HCT116 (cell line): Measurements from ENCODE around the gene MMAA. TPM values are rescaled to one million over a fixed set of nuclear protein-coding genes. Genes with fewer than 3 reads are reported as not detected.

Experiments used
- ATAC-seq: fragments of 200-7000 bp; cut with Tn5 transposase; 2 replicates; pipeline ENCODE4 v1.9.1; 2020; ENCODE audit warnings: mild to moderate bottlenecking, moderate library complexity
- BruUV-seq: library from RNA; stranded (reverse); fragments of 400-500 nt; replicated peaks from 2 replicates; lab custom pipeline; 2021; lab: Mats Ljungman, UMichigan
- CTCF ChIA-PET: fragments of 300-600 bp; sonication (Branson Sonifier 250); formaldehyde crosslinking; loops from one replicate; lab custom pipeline; 2021; ENCODE audit warnings: antibody characterized with exemption; lab: Charles Lee
- POLR2A ChIA-PET: fragments of 300-600, 350-600 bp; sonication (Branson Sonifier 250); formaldehyde crosslinking; loops from one replicate; lab custom pipeline; 2021; ENCODE audit warnings: antibody characterized with exemption; lab: Charles Lee
- RAD21 ChIA-PET, 2 experiments: fragments of 300-600 bp; sonication (Branson Sonifier 250); formaldehyde crosslinking; loops; one replicate each; lab custom pipeline; 2023; ENCODE audit warnings: low total read pairs in 2 of 2; ENCODE audit not compliant: uncharacterized antibody in 2 of 2, unreplicated experiment in 2 of 2, low non-redundant PET in 1 of 2; lab: Charles Lee
- DNase-seq: peaks from one replicate; pipeline ENCODE4 v3.0.0-alpha.2; 2010; ENCODE audit warnings: low read depth, low spot score
- H2AFZ ChIP-seq: fragments of 200-600 bp; shearing (Covaris generic), sonication (generic); 2 replicates; pipeline ENCODE4 v1.6.1; 2017; ENCODE audit warnings: low read depth, mixed run types, mixed read lengths, antibody characterized with exemption, low read length; ENCODE audit not compliant: poor library complexity, severe bottlenecking
- H3K27ac ChIP-seq: 2 replicates; pipeline ENCODE4 v1.5.1; 2012; ENCODE audit warnings: low read depth, low read length
- H3K27me3 ChIP-seq: fragments of 200-600 bp; sonication (generic); 2 replicates; pipeline ENCODE4 v1.6.1; 2016; ENCODE audit warnings: mixed run types, low read length, mixed read lengths; ENCODE audit not compliant: insufficient read depth
- H3K36me3 ChIP-seq, 2 experiments: fragments of 200-500 bp in 1 of 2; fragments of 200-600 bp in 1 of 2; sonication (Bioruptor generic) in 1 of 2; sonication (generic) in 1 of 2; 2 replicates each; pipeline versions ENCODE4 v1.5.1 to v1.6.1; 2014 to 2016; ENCODE audit warnings: low read length in 2 of 2, inconsistent platforms in 1 of 2, mixed read lengths in 1 of 2, mixed run types in 1 of 2; ENCODE audit not compliant: insufficient read depth in 2 of 2, control insufficient read depth in 1 of 2
- H3K4me1 ChIP-seq, 2 experiments: fragments of 200-600 bp in 1 of 2; sonication (generic) in 1 of 2; 2 replicates each; pipeline versions ENCODE4 v1.5.1 to v1.6.1; 2012 to 2017; ENCODE audit warnings: low read length in 2 of 2, inconsistent platforms in 1 of 2, mild to moderate bottlenecking in 1 of 2, mixed read lengths in 1 of 2, mixed run types in 1 of 2, moderate library complexity in 1 of 2; ENCODE audit not compliant: insufficient read depth in 2 of 2, control insufficient read depth in 1 of 2
- H3K4me2 ChIP-seq: fragments of 200-600 bp; sonication (generic); 2 replicates; pipeline ENCODE4 v1.6.1; 2017; ENCODE audit warnings: mixed run types, low read length, mixed read lengths
- H3K4me3 ChIP-seq, 2 experiments: fragments of 200-600 bp in 1 of 2; sonication (generic) in 1 of 2; replicated peaks in 1 of 2; 2 replicates each; pipeline ENCODE4 v1.5.1; 2011 to 2016; ENCODE audit warnings: low read length in 2 of 2, control low read depth in 1 of 2, low read depth in 1 of 2, mild to moderate bottlenecking in 1 of 2, mixed read lengths in 1 of 2, mixed run types in 1 of 2
- H3K79me2 ChIP-seq: fragments of 200-600 bp; sonication (generic); 2 replicates; pipeline ENCODE4 v1.6.1; 2017; ENCODE audit warnings: mild to moderate bottlenecking, mixed run types, low read length, moderate library complexity, mixed read lengths; ENCODE audit not compliant: insufficient read depth
- H3K9ac ChIP-seq: fragments of 200-600 bp; sonication (generic); 2 replicates; pipeline ENCODE4 v1.6.1; 2016; ENCODE audit warnings: low read length, mixed read lengths
- H3K9me2 ChIP-seq: fragments of 200-600 bp; sonication (generic), shearing (Covaris generic); 2 replicates; pipeline ENCODE4 v1.6.1; 2017; ENCODE audit warnings: mixed run types, mild to moderate bottlenecking, moderate library complexity; ENCODE audit not compliant: insufficient read depth
- H3K9me3 ChIP-seq, 2 experiments: fragments of 200-500 bp in 1 of 2; fragments of 200-600 bp in 1 of 2; sonication (Bioruptor generic) in 1 of 2; sonication (generic) in 1 of 2; 2 replicates each; pipeline ENCODE4 v1.6.1; 2014 to 2017; ENCODE audit warnings: low read length in 2 of 2, mixed read lengths in 2 of 2, inconsistent platforms in 1 of 2, low read depth in 1 of 2, mild to moderate bottlenecking in 1 of 2, mixed run types in 1 of 2, moderate library complexity in 1 of 2; ENCODE audit not compliant: control insufficient read depth in 1 of 2, insufficient read depth in 1 of 2
- H4K20me1 ChIP-seq: fragments of 200-600 bp; sonication (generic), shearing (Covaris generic); 2 replicates; pipeline ENCODE4 v1.6.1; 2017; ENCODE audit warnings: mixed run types, mild to moderate bottlenecking, moderate library complexity; ENCODE audit not compliant: insufficient read depth
- CEBPB ChIP-seq: IDR thresholded peaks from 2 replicates; pipeline ENCODE4 v1.6.1; 2012; ENCODE audit warnings: low read depth
- POLR2AphosphoS5 ChIP-seq: IDR thresholded peaks from 2 replicates; pipeline ENCODE4 v1.6.1; 2011; ENCODE audit warnings: mild to moderate bottlenecking, low read depth, low read length, moderate library complexity
- SIN3A ChIP-seq: IDR thresholded peaks from 2 replicates; pipeline ENCODE4 v1.6.1; 2012; ENCODE audit warnings: low read depth
- TCF7L2 ChIP-seq: IDR thresholded peaks from 2 replicates; pipeline ENCODE4 v1.7.0; 2011; ENCODE audit warnings: borderline replicate concordance, inconsistent platforms; ENCODE audit not compliant: insufficient read depth, insufficient read length; ENCODE audit errors: extremely low read depth
- YY1 ChIP-seq: IDR thresholded peaks from 2 replicates; pipeline ENCODE4 v1.6.1; 2011; ENCODE audit warnings: low read length, low read depth, moderate library complexity, mild to moderate bottlenecking; ENCODE audit not compliant: insufficient replicate concordance; ENCODE audit errors: extremely low read depth
- intact Hi-C: fragments of 100-400 bp; cut with micrococcal nuclease; formaldehyde crosslinking; loops from 2 replicates; pipeline ENCODE4 v1.10.0; 2022
- total RNA-seq: library from RNA; stranded (reverse); gene quantifications from one replicate; pipeline ENCODE4 v1.2.1, GENCODE V29; 2021; ENCODE audit not compliant: unreplicated experiment
- TF ChIP-seq, protein P1 (sequence below): IDR thresholded peaks from 2 replicates; pipeline ENCODE4 v1.6.1; 2012; ENCODE audit warnings: low read depth
- TF ChIP-seq, protein P2 (sequence below): IDR thresholded peaks from 2 replicates; pipeline ENCODE4 v1.6.1; 2011; ENCODE audit warnings: mild to moderate bottlenecking, low read length, moderate library complexity; ENCODE audit not compliant: insufficient replicate concordance; ENCODE audit errors: extremely low read depth

MMAA gene
- total RNA-seq, 1 experiment from 2014 or later = 3.6 TPM

- CTCF ChIA-PET = no interaction called here
- DNase-seq (no peak), ATAC-seq (no peak)
- Histone ChIP-seq H3K27me3 (no peaks in the 10 kb centered on the region), H3K9ac (no peak overlapping the region), H3K9me2 (no peaks in the 10 kb centered on the region), H3K4me1 (no peaks in the 10 kb centered on the region), H3K4me3 (no peak overlapping the region), H3K9me3 (no peaks in the 10 kb centered on the region), H2AFZ (no peak overlapping the region), H3K27ac (no peak overlapping the region), H3K36me3 (no peaks in the 10 kb centered on the region), H3K79me2 (no peaks in the 10 kb centered on the region), H3K4me2 (no peak overlapping the region), H4K20me1 (no peaks in the 10 kb centered on the region)
- intact Hi-C loops = no loop called here
- POLR2A ChIA-PET = no interaction called here
- no TSS peak for BruUV-seq
- TF ChIP-seq TCF7L2 (no peak), CEBPB (no peak), SIN3A (no peak), POLR2AphosphoS5 (no peak), YY1 (no peak)
- TF ChIP-seq, protein P1, sequence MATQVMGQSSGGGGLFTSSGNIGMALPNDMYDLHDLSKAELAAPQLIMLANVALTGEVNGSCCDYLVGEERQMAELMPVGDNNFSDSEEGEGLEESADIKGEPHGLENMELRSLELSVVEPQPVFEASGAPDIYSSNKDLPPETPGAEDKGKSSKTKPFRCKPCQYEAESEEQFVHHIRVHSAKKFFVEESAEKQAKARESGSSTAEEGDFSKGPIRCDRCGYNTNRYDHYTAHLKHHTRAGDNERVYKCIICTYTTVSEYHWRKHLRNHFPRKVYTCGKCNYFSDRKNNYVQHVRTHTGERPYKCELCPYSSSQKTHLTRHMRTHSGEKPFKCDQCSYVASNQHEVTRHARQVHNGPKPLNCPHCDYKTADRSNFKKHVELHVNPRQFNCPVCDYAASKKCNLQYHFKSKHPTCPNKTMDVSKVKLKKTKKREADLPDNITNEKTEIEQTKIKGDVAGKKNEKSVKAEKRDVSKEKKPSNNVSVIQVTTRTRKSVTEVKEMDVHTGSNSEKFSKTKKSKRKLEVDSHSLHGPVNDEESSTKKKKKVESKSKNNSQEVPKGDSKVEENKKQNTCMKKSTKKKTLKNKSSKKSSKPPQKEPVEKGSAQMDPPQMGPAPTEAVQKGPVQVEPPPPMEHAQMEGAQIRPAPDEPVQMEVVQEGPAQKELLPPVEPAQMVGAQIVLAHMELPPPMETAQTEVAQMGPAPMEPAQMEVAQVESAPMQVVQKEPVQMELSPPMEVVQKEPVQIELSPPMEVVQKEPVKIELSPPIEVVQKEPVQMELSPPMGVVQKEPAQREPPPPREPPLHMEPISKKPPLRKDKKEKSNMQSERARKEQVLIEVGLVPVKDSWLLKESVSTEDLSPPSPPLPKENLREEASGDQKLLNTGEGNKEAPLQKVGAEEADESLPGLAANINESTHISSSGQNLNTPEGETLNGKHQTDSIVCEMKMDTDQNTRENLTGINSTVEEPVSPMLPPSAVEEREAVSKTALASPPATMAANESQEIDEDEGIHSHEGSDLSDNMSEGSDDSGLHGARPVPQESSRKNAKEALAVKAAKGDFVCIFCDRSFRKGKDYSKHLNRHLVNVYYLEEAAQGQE = no peak
- TF ChIP-seq, protein P2, sequence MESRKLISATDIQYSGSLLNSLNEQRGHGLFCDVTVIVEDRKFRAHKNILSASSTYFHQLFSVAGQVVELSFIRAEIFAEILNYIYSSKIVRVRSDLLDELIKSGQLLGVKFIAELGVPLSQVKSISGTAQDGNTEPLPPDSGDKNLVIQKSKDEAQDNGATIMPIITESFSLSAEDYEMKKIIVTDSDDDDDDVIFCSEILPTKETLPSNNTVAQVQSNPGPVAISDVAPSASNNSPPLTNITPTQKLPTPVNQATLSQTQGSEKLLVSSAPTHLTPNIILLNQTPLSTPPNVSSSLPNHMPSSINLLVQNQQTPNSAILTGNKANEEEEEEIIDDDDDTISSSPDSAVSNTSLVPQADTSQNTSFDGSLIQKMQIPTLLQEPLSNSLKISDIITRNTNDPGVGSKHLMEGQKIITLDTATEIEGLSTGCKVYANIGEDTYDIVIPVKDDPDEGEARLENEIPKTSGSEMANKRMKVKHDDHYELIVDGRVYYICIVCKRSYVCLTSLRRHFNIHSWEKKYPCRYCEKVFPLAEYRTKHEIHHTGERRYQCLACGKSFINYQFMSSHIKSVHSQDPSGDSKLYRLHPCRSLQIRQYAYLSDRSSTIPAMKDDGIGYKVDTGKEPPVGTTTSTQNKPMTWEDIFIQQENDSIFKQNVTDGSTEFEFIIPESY = no peak
- RAD21 ChIA-PET = no interaction called here
Observed at GRCh38 chr4:145697332-145697731, 78.1 kb downstream of the MMAA start.
